ENCODE data around the gene SHMT2. TPM values are rescaled to one million over a fixed set of nuclear protein-coding genes. Genes with fewer than 3 reads are reported as not detected.

The SHMT2 gene
- 111 to 127 TPM (median 124 TPM) in 5 replicates for total RNA-seq (2022; extraction: Qiagen RNA extraction; ENCODE audit: low read depth)

GRCh38 chr12:57229634-57230380 is at the start of gene SHMT2:
SHMT2 (plus strand) TSS chr12:57229711; CDS start chr12:57229779, 68 bp downstream.

GRCh38 chr12:57216014-57216911 is 13.2 kb upstream of the SHMT2 start, which contains the start of gene NXPH4:
NXPH4 (plus strand) TSS chr12:57216794; CDS start chr12:57216970, 176 bp downstream.

GRCh38 chr12:57250956-57251355 is 21.4 kb downstream of the SHMT2 start, which contains the start of gene STAC3:
STAC3 (minus strand) TSS chr12:57251187; CDS start chr12:57249636, 1,551 bp downstream.

Other genes with a start within 250 kb of the SHMT2 start
- gene ZBTB39, start 223.2 kb upstream of the SHMT2 start, total RNA-seq (2022; extraction: Qiagen RNA extraction; ENCODE audit: low read depth), result 4.1 to 6.0 TPM (median 5.6 TPM) in 5 replicates
- gene TAC3, start 213.2 kb upstream of the SHMT2 start, total RNA-seq (2022; extraction: Qiagen RNA extraction; ENCODE audit: low read depth), result 0.17 to 0.63 TPM (median 0.19 TPM) in 3 of 5 replicates, not detected in the others
- gene MYO1A, start 179.6 kb upstream of the SHMT2 start, total RNA-seq (2022; extraction: Qiagen RNA extraction; ENCODE audit: low read depth), result 0.14 to 0.71 TPM (median 0.33 TPM) in 5 replicates
- 12.3 to 16.2 TPM (median 13.9 TPM) in 5 replicates for gene NEMP1, start 150.9 kb upstream of the SHMT2 start, total RNA-seq (2022; extraction: Qiagen RNA extraction; ENCODE audit: low read depth)
- gene NAB2, start 140.6 kb upstream of the SHMT2 start, total RNA-seq (2022; extraction: Qiagen RNA extraction; ENCODE audit: low read depth), result 12.3 to 17.1 TPM (median 16.3 TPM) in 5 replicates
- gene STAT6, start 118.3 kb upstream of the SHMT2 start, total RNA-seq (2022; extraction: Qiagen RNA extraction; ENCODE audit: low read depth), result 39.9 to 51.4 TPM (median 44.9 TPM) in 5 replicates
- 14.4 to 18.2 TPM (median 16.0 TPM) in 5 replicates for gene LRP1, start 101.2 kb upstream of the SHMT2 start, total RNA-seq (2022; extraction: Qiagen RNA extraction; ENCODE audit: low read depth)
- not detected in 5 replicates for gene LRP1-AS, start 82.1 kb upstream of the SHMT2 start, total RNA-seq (2022; extraction: Qiagen RNA extraction; ENCODE audit: low read depth)
- 4.1 to 5.8 TPM (median 5.1 TPM) in 5 replicates for gene NXPH4, start 12.9 kb upstream of the SHMT2 start, total RNA-seq (2022; extraction: Qiagen RNA extraction; ENCODE audit: low read depth)
- 0.15 to 0.49 TPM (median 0.26 TPM) in 5 replicates for gene STAC3, start 21.5 kb downstream of the SHMT2 start, total RNA-seq (2022; extraction: Qiagen RNA extraction; ENCODE audit: low read depth)
- gene R3HDM2, start 201.3 kb downstream of the SHMT2 start, total RNA-seq (2022; extraction: Qiagen RNA extraction; ENCODE audit: low read depth), result 7.3 to 10.5 TPM (median 9.5 TPM) in 5 replicates
- not detected in 5 replicates for gene INHBC, start 205.1 kb downstream of the SHMT2 start, total RNA-seq (2022; extraction: Qiagen RNA extraction; ENCODE audit: low read depth)
- gene INHBE, start 225.6 kb downstream of the SHMT2 start, total RNA-seq (2022; extraction: Qiagen RNA extraction; ENCODE audit: low read depth), result 0.11 to 0.17 TPM (median 0.13 TPM) in 4 of 5 replicates, not detected in the other
- 4.9 to 8.1 TPM (median 6.6 TPM) in 5 replicates for gene GLI1, start 230.1 kb downstream of the SHMT2 start, total RNA-seq (2022; extraction: Qiagen RNA extraction; ENCODE audit: low read depth)